HepG2 (cell line): ENCODE data around the gene SECISBP2L. TPM values are rescaled to one million over a fixed set of nuclear protein-coding genes. Genes with fewer than 3 reads are reported as not detected.

ENCODE experiments used
- ATAC-seq: fragments of 200-7000 bp; cut with Tn5 transposase; 3 replicates; pipeline ENCODE4 v1.9.1; 2020; ENCODE audit warnings: mild to moderate bottlenecking, moderate library complexity
- BruUV-seq: library from RNA; stranded (reverse); fragments of 400-500 nt; replicated peaks from 2 replicates; lab custom pipeline; 2021; lab: Mats Ljungman, UMichigan
- CTCF ChIA-PET: fragments of 300-600 bp; formaldehyde crosslinking; extraction: SDS; loops from one replicate; lab custom pipeline; 2021; ENCODE audit warnings: low total read pairs, inconsistent platforms, low intra/inter-chr PET ratio; lab: Yijun Ruan, JAX
- POLR2A ChIA-PET: fragments of 350-600 bp; sonication (Branson Sonifier 250); formaldehyde crosslinking; loops from one replicate; lab custom pipeline; 2020; ENCODE audit warnings: antibody characterized with exemption, inconsistent platforms; lab: Yijun Ruan, JAX
- DNase-seq: peaks from one replicate; pipeline ENCODE4 v3.0.0-alpha.2; 2015; ENCODE audit warnings: low spot score
- FAIRE-seq: peaks from 3 replicates; lab custom pipeline; 2011; peaks lifted over from hg19 to GRCh38; lab: Jason Lieb, UNC
- H2AFZ ChIP-seq: one replicate; pipeline ENCODE4 v1.6.1; 2011; ENCODE audit warnings: low read length, inconsistent platforms
- H3K27ac ChIP-seq: fragments of 300-600 bp; 3 replicates; pipeline ENCODE4 v1.8.0; 2011; ENCODE audit warnings: mixed run types, mild to moderate bottlenecking, mixed read lengths, low read length, inconsistent platforms; ENCODE audit not compliant: insufficient read depth; ENCODE audit errors: extremely low read length
- H3K27me3 ChIP-seq, 2 experiments: fragments of 200-600 bp in 1 of 2; 2 replicates in 1 of 2; 3 replicates in 1 of 2; pipeline versions ENCODE4 v1.6.0 to v1.8.0; 2011; ENCODE audit warnings: low read length in 2 of 2, mild to moderate bottlenecking in 2 of 2, moderate library complexity in 2 of 2, inconsistent platforms in 1 of 2; ENCODE audit not compliant: insufficient read depth in 2 of 2, control insufficient read depth in 1 of 2
- H3K36me3 ChIP-seq, 2 experiments: fragments of 200-600 bp in 1 of 2; replicated peaks in 1 of 2; 2 replicates in 1 of 2; 3 replicates in 1 of 2; pipeline versions ENCODE4 v1.5.1 to v1.8.0; 2011; ENCODE audit warnings: low read length in 2 of 2, inconsistent platforms in 1 of 2; ENCODE audit not compliant: insufficient read depth in 2 of 2, control insufficient read depth in 1 of 2
- H3K4me1 ChIP-seq: 2 replicates; pipeline ENCODE4 v1.5.1; 2012; ENCODE audit warnings: low read length, inconsistent platforms; ENCODE audit not compliant: insufficient read depth
- H3K4me2 ChIP-seq: 2 replicates; pipeline ENCODE4 v1.6.0; 2011; ENCODE audit warnings: low read depth, low read length, inconsistent platforms
- H3K4me3 ChIP-seq, 3 experiments: fragments of 200-600 bp in 1 of 3; sonication (generic), shearing (Covaris generic) in 1 of 3; replicated peaks in 1 of 3; 2 replicates each; pipeline ENCODE4 v1.5.1; 2011 to 2016; ENCODE audit warnings: low read length in 3 of 3, inconsistent platforms in 2 of 3, low read depth in 2 of 3, mild to moderate bottlenecking in 2 of 3, control low read depth in 1 of 3, mixed read lengths in 1 of 3; ENCODE audit not compliant: insufficient read depth in 1 of 3
- H3K79me2 ChIP-seq: one replicate; pipeline ENCODE4 v1.6.1; 2011; ENCODE audit warnings: low read length, inconsistent platforms; ENCODE audit not compliant: insufficient read depth
- H3K9ac ChIP-seq: 2 replicates; pipeline ENCODE4 v1.6.0; 2011; ENCODE audit warnings: mild to moderate bottlenecking, low read depth, low read length, inconsistent platforms; ENCODE audit not compliant: insufficient read depth
- H3K9me3 ChIP-seq: 2 replicates; pipeline ENCODE4 v1.5.1; 2012; ENCODE audit warnings: mild to moderate bottlenecking, low read length
- H4K20me1 ChIP-seq: 2 replicates; pipeline ENCODE4 v1.6.0; 2011; ENCODE audit warnings: inconsistent platforms, mild to moderate bottlenecking, low read length, moderate library complexity; ENCODE audit not compliant: insufficient read depth
- CTCF ChIP-seq: sonication (generic); formaldehyde crosslinking; IDR thresholded peaks from 2 replicates; pipeline ENCODE4 v1.5.0; 2020; ENCODE audit warnings: mild to moderate bottlenecking, missing genetic modification reagents, moderate library complexity
- EZH2 ChIP-seq: conservative IDR thresholded peaks from 2 replicates; pipeline ENCODE4 v1.6.1; 2012; ENCODE audit warnings: mild to moderate bottlenecking, low read depth, low read length, moderate library complexity
- WGBS: methylation state at CpG from one replicate; pipeline ENCODE4 v1.1.6; 2017; ENCODE audit warnings: low lambda C conversion rate; 5-methylcytosine and 5-hydroxymethylcytosine counted together
- in situ Hi-C: cut with HindIII; loops from 2 replicates; pipeline ENCODE4 v1.10.0; 2017; ENCODE audit warnings: low pct_unique_long_range_greater_than_20kb; ENCODE audit not compliant: extremely low pct_ligation_motif_present
- intact Hi-C: fragments of 100-400 bp; cut with micrococcal nuclease; formaldehyde crosslinking; loops from one replicate; pipeline ENCODE4 v1.10.0; 2022; ENCODE audit not compliant: unreplicated experiment
- polyA plus RNA-seq, 8 experiments: library from polyadenylated mRNA; depleted of rRNA in 3 of 8; stranded (reverse) in 7 of 8; unstranded in 1 of 8; fragments of >200 nt; fragmentation: Illumina TruSeq in 4 of 8; extraction: Trizol in 4 of 8; gene quantifications; 2 replicates each; pipeline versions ENCODE4 v1.2.1 to v1.2.3, GENCODE V29; 2011 to 2016; ENCODE audit warnings: low read depth in 4 of 8, missing spikeins in 1 of 8, mixed read lengths in 1 of 8; ENCODE audit not compliant: insufficient read depth in 1 of 8
- total RNA-seq, 5 experiments: library from RNA; depleted of rRNA; stranded (reverse); fragments of >200 nt; fragmentation: Illumina TruSeq; extraction: Trizol; gene quantifications; 2 replicates each; pipeline ENCODE4 v1.2.3, GENCODE V29; 2016; ENCODE audit warnings: low read depth in 1 of 5
- TF ChIP-seq, protein P1 (sequence below): sonication (generic); formaldehyde crosslinking; IDR thresholded peaks from 2 replicates; pipeline ENCODE4 v1.4.0; 2020; ENCODE audit warnings: missing genetic modification reagents, mild to moderate bottlenecking, borderline replicate concordance

Gene SECISBP2L
- total and polyA plus RNA-seq, 2 of the 13 experiments (the other 11 are each of a cell fraction or from before 2014, with no cell fraction given) = 13.9 to 15.6 TPM

- H3K9ac ChIP-seq = 0 out of 2 replicates have a peak within 1 kb of the TSS, but pooled peaks have one; percentile 2
- H4K20me1 ChIP-seq = no peaks in the 10 kb centered on the region
- no TSS peak for BruUV-seq
- intact Hi-C loops (no loop called here), in situ Hi-C loops (loop anchor here (5.0 kb wide), 1 partner anchor 101 kb away; no protein-coding TSS in a partner anchor)
- H3K27me3 ChIP-seq = peaks cover 3 to 53% of the 10 kb centered on the region in 2 experiments; a peak in 3 of 5 replicates
- FAIRE-seq (peak; percentile 40), DNase-seq (peak; percentile 24), ATAC-seq (peak; percentile 83)
- no peaks in the 10 kb centered on the region for H3K36me3 ChIP-seq
- H3K4me1 ChIP-seq = peaks cover 17% of the 10 kb centered on the region; the same call in 1 of the 2 replicates
- TF ChIP-seq, protein P1, sequence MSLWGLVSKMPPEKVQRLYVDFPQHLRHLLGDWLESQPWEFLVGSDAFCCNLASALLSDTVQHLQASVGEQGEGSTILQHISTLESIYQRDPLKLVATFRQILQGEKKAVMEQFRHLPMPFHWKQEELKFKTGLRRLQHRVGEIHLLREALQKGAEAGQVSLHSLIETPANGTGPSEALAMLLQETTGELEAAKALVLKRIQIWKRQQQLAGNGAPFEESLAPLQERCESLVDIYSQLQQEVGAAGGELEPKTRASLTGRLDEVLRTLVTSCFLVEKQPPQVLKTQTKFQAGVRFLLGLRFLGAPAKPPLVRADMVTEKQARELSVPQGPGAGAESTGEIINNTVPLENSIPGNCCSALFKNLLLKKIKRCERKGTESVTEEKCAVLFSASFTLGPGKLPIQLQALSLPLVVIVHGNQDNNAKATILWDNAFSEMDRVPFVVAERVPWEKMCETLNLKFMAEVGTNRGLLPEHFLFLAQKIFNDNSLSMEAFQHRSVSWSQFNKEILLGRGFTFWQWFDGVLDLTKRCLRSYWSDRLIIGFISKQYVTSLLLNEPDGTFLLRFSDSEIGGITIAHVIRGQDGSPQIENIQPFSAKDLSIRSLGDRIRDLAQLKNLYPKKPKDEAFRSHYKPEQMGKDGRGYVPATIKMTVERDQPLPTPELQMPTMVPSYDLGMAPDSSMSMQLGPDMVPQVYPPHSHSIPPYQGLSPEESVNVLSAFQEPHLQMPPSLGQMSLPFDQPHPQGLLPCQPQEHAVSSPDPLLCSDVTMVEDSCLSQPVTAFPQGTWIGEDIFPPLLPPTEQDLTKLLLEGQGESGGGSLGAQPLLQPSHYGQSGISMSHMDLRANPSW (CRISPR knock-in tag) = no peak
- TF ChIP-seq CTCF (peak; percentile 37), EZH2 (peak; percentile 84; the same call in 1 of the 2 replicates)
- peak within 1 kb of the TSS; percentile 5 to 65 (median 29); a peak in 4 of 6 replicates for H3K4me3 ChIP-seq
- POLR2A ChIA-PET = interaction anchor here (1.2 kb wide), 1 partner anchor 12 kb away, joined by 4 read pairs; no protein-coding TSS in a partner anchor
- WGBS = 10% methylated on average over 16 of the region's 16 CpGs
- H3K79me2 ChIP-seq = no peaks in the 10 kb centered on the region
- no peak within 1 kb of the TSS for H3K27ac ChIP-seq
- peak within 1 kb of the TSS; percentile 74 for H2AFZ ChIP-seq
- peak within 1 kb of the TSS; percentile 76 for H3K4me2 ChIP-seq
- no peaks in the 10 kb centered on the region for H3K9me3 ChIP-seq
- CTCF ChIA-PET = no interaction called here
These were observed 82.6 kb downstream of the SECISBP2L start, which contains the start of gene SHC4 for GRCh38 chr15:48963524-48964113. TSS of gene SHC4 (minus strand) at chr15:48963919. CDS start at chr15:48963015, 904 bp downstream.
